H9 (cell line): ENCODE results near the gene CORO7. TPM values are rescaled to one million over a fixed set of nuclear protein-coding genes. Genes with fewer than 3 reads are reported as not detected.

Experiments
- DNase-seq: peaks from one replicate; pipeline ENCODE4 v3.0.0-alpha.2; 2017
- H2AFZ ChIP-seq: one replicate; pipeline ENCODE4 v1.6.1; 2013; ENCODE audit warnings: mild to moderate bottlenecking, low read length, control low read depth, moderate library complexity
- H2AK5ac ChIP-seq: 2 replicates; pipeline ENCODE4 v1.6.1; 2013; ENCODE audit warnings: low read length, control low read depth, mixed read lengths; ENCODE audit not compliant: insufficient read length
- H2BK120ac ChIP-seq: one replicate; pipeline ENCODE4 v1.6.1; 2013; ENCODE audit warnings: low read depth, mild to moderate bottlenecking, low read length, control low read depth, inconsistent platforms; ENCODE audit not compliant: poor library complexity, severe bottlenecking
- H2BK12ac ChIP-seq: 2 replicates; pipeline ENCODE4 v1.6.1; 2013; ENCODE audit warnings: low read length, control low read depth, mixed read lengths, low read depth; ENCODE audit not compliant: insufficient read length
- H2BK15ac ChIP-seq: 2 replicates; pipeline ENCODE4 v1.6.1; 2013; ENCODE audit warnings: low read depth, low read length, control low read depth
- H2BK20ac ChIP-seq: one replicate; pipeline ENCODE4 v1.6.1; 2013; ENCODE audit warnings: low read depth, mild to moderate bottlenecking, low read length, control low read depth, inconsistent platforms; ENCODE audit not compliant: poor library complexity, severe bottlenecking
- H2BK5ac ChIP-seq: 2 replicates; pipeline ENCODE4 v1.6.1; 2013; ENCODE audit warnings: low read length, control low read depth, mixed read lengths; ENCODE audit not compliant: insufficient read length
- H3K14ac ChIP-seq: 2 replicates; pipeline ENCODE4 v1.6.1; 2013; ENCODE audit warnings: low read length, control low read depth; ENCODE audit not compliant: insufficient read depth
- H3K18ac ChIP-seq: 2 replicates; pipeline ENCODE4 v1.6.1; 2013; ENCODE audit warnings: low read depth, mild to moderate bottlenecking, mixed read lengths, low read length, control low read depth; ENCODE audit not compliant: insufficient read length
- H3K23ac ChIP-seq: 2 replicates; pipeline ENCODE4 v1.6.1; 2013; ENCODE audit warnings: low read length, control low read depth, mixed read lengths, low read depth; ENCODE audit not compliant: insufficient read length
- H3K23me2 ChIP-seq: 2 replicates; pipeline ENCODE4 v1.6.1; 2013; ENCODE audit warnings: low read depth, mild to moderate bottlenecking, mixed read lengths, low read length, control low read depth; ENCODE audit not compliant: insufficient read length, poor library complexity, severe bottlenecking
- H3K27ac ChIP-seq: 2 replicates; pipeline ENCODE4 v1.5.1; 2013; ENCODE audit warnings: low read length, control low read depth, mixed read lengths, low read depth; ENCODE audit not compliant: insufficient read length
- H3K27me3 ChIP-seq: 2 replicates; pipeline ENCODE4 v1.6.1; 2013; ENCODE audit warnings: low read length, control low read depth, inconsistent platforms; ENCODE audit not compliant: insufficient read depth
- H3K4ac ChIP-seq: 2 replicates; pipeline ENCODE4 v1.6.1; 2013; ENCODE audit warnings: low read depth, mild to moderate bottlenecking, control low read depth, inconsistent platforms, low read length, moderate library complexity
- H3K4me1 ChIP-seq: 2 replicates; pipeline ENCODE4 v1.6.1; 2013; ENCODE audit warnings: low read length, control low read depth, inconsistent platforms; ENCODE audit not compliant: insufficient read depth
- H3K4me2 ChIP-seq: 2 replicates; pipeline ENCODE4 v1.6.1; 2013; ENCODE audit warnings: low read length, control low read depth, mixed read lengths; ENCODE audit not compliant: insufficient read length, insufficient read depth
- H3K56ac ChIP-seq: 2 replicates; pipeline ENCODE4 v1.6.1; 2013; ENCODE audit warnings: low read depth, mild to moderate bottlenecking, mixed read lengths, low read length, control low read depth; ENCODE audit not compliant: insufficient read length
- H3K79me1 ChIP-seq: 2 replicates; pipeline ENCODE4 v1.6.1; 2013; ENCODE audit warnings: low read depth, mild to moderate bottlenecking, moderate library complexity, low read length, control low read depth, inconsistent platforms; ENCODE audit not compliant: insufficient read depth, poor library complexity, severe bottlenecking
- H3K79me2 ChIP-seq: 2 replicates; pipeline ENCODE4 v1.6.1; 2013; ENCODE audit warnings: low read length, control low read depth, inconsistent platforms; ENCODE audit not compliant: insufficient read depth
- H3K9ac ChIP-seq: 2 replicates; pipeline ENCODE4 v1.6.1; 2013; ENCODE audit warnings: low read length, control low read depth, mixed read lengths; ENCODE audit not compliant: insufficient read length; ENCODE audit errors: extremely low read depth
- H3K9me3 ChIP-seq: one replicate; pipeline ENCODE4 v1.6.1; 2013; ENCODE audit warnings: low read depth, low read length, inconsistent platforms; ENCODE audit not compliant: control insufficient read depth
- H3T11ph ChIP-seq: one replicate; pipeline ENCODE4 v1.6.1; 2013; ENCODE audit warnings: mild to moderate bottlenecking, low read length, control low read depth, inconsistent platforms
- H4K20me1 ChIP-seq: one replicate; pipeline ENCODE4 v1.6.1; 2013; ENCODE audit not compliant: control insufficient read depth, insufficient read length, insufficient read depth
- H4K5ac ChIP-seq: 2 replicates; pipeline ENCODE4 v1.6.1; 2013; ENCODE audit warnings: low read depth, mild to moderate bottlenecking, mixed read lengths, low read length, control low read depth; ENCODE audit not compliant: insufficient read length
- H4K8ac ChIP-seq: replicated peaks from 2 replicates; pipeline ENCODE4 v1.6.1; 2013; ENCODE audit warnings: low read length, control low read depth, mixed read lengths, low read depth; ENCODE audit not compliant: insufficient read length
- H4K91ac ChIP-seq: 2 replicates; pipeline ENCODE4 v1.6.1; 2013; ENCODE audit warnings: low read depth, mild to moderate bottlenecking, moderate library complexity, mixed read lengths, low read length, control low read depth; ENCODE audit not compliant: insufficient read length
- H3K27ac Mint-ChIP-seq, 3 experiments: 2 replicates in 2 of 3; 3 replicates in 1 of 3; pipeline ENCODE4 v1.8.0; 2020 to 2021; ENCODE audit warnings: mixed read lengths in 3 of 3, mild to moderate bottlenecking in 1 of 3, moderate library complexity in 1 of 3
- H3K27me3 Mint-ChIP-seq: 2 replicates; pipeline ENCODE4 v1.8.0; 2021; ENCODE audit warnings: low read depth, mild to moderate bottlenecking, moderate library complexity, mixed read lengths
- H3K36me3 Mint-ChIP-seq, 3 experiments: 2 replicates in 2 of 3; 3 replicates in 1 of 3; pipeline ENCODE4 v1.8.0; 2020 to 2021; ENCODE audit warnings: low read depth in 3 of 3, mixed read lengths in 3 of 3; ENCODE audit not compliant: insufficient read depth in 1 of 3
- H3K4me1 Mint-ChIP-seq, 2 experiments: 2 replicates each; pipeline ENCODE4 v1.8.0; 2020; ENCODE audit warnings: mixed read lengths in 2 of 2
- H3K4me3 Mint-ChIP-seq, 2 experiments: 2 replicates in 1 of 2; 3 replicates in 1 of 2; pipeline ENCODE4 v1.8.0; 2020 to 2021; ENCODE audit warnings: mild to moderate bottlenecking in 2 of 2, mixed read lengths in 2 of 2, moderate library complexity in 1 of 2
- H3K9me3 Mint-ChIP-seq, 2 experiments: 2 replicates in 1 of 2; 3 replicates in 1 of 2; pipeline ENCODE4 v1.8.0; 2020; ENCODE audit warnings: mild to moderate bottlenecking in 2 of 2, mixed read lengths in 2 of 2, moderate library complexity in 1 of 2
- WGBS: extraction: QIAGEN DNeasy Blood & Tissue Kit; methylation state at CpG from one replicate; pipeline ENCODE4 v1.1.7; 2013; ENCODE audit warnings: missing lambda C conversion rate, low lambda C conversion rate, mixed read lengths; ENCODE audit not compliant: insufficient read length; ENCODE audit errors: extremely low coverage; 5-methylcytosine and 5-hydroxymethylcytosine counted together
- total RNA-seq: library from RNA; stranded (reverse); gene quantifications from 2 replicates; pipeline ENCODE4 v1.2.1, GENCODE V29; 2021
- TF ChIP-seq, protein P1 (sequence below): fragments of 200-600 bp; sonication (generic); conservative IDR thresholded peaks from 3 replicates; pipeline ENCODE4 v1.8.0; 2021; ENCODE audit warnings: antibody characterized with exemption, mild to moderate bottlenecking

CORO7 gene
- total RNA-seq, 1 experiment from 2014 or later, result 38.4 TPM

DNA sequence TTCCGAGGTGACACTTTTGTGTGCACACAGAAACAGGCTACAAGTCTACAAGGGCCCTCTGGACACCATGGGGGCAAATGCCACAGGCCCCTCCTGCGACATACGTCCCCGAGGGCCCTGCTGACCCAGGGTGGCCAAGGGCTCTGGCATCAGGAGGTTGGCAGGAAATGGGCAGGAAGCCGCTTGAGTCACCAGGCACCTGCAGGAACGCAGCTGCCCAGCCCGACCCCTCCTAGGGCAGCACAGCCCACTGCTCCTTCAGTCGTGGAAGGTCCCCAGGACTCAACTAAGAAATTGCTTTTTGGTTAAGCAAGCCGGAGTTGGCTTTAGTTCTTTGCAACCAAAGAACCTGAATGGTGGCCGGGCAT, 8.1 kb downstream of the CORO7 start:
- Mint-ChIP-seq H3K36me3 (peaks cover 0 to 9% (median 4%) of the 10 kb centered on the region in 3 experiments; a peak in 3 of 7 replicates), H3K9me3 (no peaks in the 10 kb centered on the region; a peak in 2 of 5 replicates), H3K4me1 (peaks cover 6 to 8% of the 10 kb centered on the region in 2 experiments), H3K27ac (no peak overlapping the region), H3K4me3 (no peak overlapping the region), H3K27me3 (no peaks in the 10 kb centered on the region)
- H3K9ac ChIP-seq, result no peak overlapping the region
- no peak overlapping the region for H2AK5ac ChIP-seq
- H3K4me2 ChIP-seq, result no peak overlapping the region
- no peak overlapping the region for H3K18ac ChIP-seq
- TF ChIP-seq, protein P1, sequence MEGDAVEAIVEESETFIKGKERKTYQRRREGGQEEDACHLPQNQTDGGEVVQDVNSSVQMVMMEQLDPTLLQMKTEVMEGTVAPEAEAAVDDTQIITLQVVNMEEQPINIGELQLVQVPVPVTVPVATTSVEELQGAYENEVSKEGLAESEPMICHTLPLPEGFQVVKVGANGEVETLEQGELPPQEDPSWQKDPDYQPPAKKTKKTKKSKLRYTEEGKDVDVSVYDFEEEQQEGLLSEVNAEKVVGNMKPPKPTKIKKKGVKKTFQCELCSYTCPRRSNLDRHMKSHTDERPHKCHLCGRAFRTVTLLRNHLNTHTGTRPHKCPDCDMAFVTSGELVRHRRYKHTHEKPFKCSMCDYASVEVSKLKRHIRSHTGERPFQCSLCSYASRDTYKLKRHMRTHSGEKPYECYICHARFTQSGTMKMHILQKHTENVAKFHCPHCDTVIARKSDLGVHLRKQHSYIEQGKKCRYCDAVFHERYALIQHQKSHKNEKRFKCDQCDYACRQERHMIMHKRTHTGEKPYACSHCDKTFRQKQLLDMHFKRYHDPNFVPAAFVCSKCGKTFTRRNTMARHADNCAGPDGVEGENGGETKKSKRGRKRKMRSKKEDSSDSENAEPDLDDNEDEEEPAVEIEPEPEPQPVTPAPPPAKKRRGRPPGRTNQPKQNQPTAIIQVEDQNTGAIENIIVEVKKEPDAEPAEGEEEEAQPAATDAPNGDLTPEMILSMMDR, result no peak
- no peak overlapping the region for H2BK20ac ChIP-seq
- H4K20me1 ChIP-seq, result no peaks in the 10 kb centered on the region
- no peak overlapping the region for H3K23ac ChIP-seq
- H3K4ac ChIP-seq, result no peak overlapping the region
- no peak overlapping the region for H4K8ac ChIP-seq
- H3K9me3 ChIP-seq, result no peaks in the 10 kb centered on the region
- no peak overlapping the region for H4K91ac ChIP-seq
- H3K14ac ChIP-seq, result no peak overlapping the region
- no peak overlapping the region for H2BK12ac ChIP-seq
- DNase-seq, result no peak
- no peaks in the 10 kb centered on the region for H3K79me2 ChIP-seq
- H3K4me1 ChIP-seq, result no peaks in the 10 kb centered on the region
- no peak overlapping the region for H3T11ph ChIP-seq
- H2AFZ ChIP-seq, result no peak overlapping the region
- no peak overlapping the region for H3K56ac ChIP-seq
- no peak overlapping the region for H2BK120ac ChIP-seq
- H3K23me2 ChIP-seq, result no peaks in the 10 kb centered on the region
- no peaks in the 10 kb centered on the region for H3K27me3 ChIP-seq
- no peak overlapping the region for H3K27ac ChIP-seq
- H4K5ac ChIP-seq, result no peak overlapping the region
- H2BK5ac ChIP-seq, result no peak overlapping the region
- no peaks in the 10 kb centered on the region for H3K79me1 ChIP-seq
- no CpG with 5 or more reads among the region's 10 CpGs for WGBS
- no peak overlapping the region for H2BK15ac ChIP-seq
